Choroid plexus epithelial cell (primary cell): Measurements from ENCODE around the gene PTPRK.

Experiments
- DNase-seq: peaks from one replicate; pipeline ENCODE4 v3.0.0-alpha.2; 2010; ENCODE audit warnings: low read depth
- H3K4me3 ChIP-seq: 2 replicates; pipeline ENCODE4 v1.5.1; 2011; ENCODE audit warnings: low read depth, mild to moderate bottlenecking, control low read depth, low read length, moderate library complexity
- TF ChIP-seq, protein P1 (sequence below): conservative IDR thresholded peaks from 2 replicates; pipeline ENCODE4 v1.5.1; 2011; ENCODE audit warnings: low read depth, mild to moderate bottlenecking, control low read depth, inconsistent platforms, low read length, moderate library complexity

The PTPRK gene

DNA sequence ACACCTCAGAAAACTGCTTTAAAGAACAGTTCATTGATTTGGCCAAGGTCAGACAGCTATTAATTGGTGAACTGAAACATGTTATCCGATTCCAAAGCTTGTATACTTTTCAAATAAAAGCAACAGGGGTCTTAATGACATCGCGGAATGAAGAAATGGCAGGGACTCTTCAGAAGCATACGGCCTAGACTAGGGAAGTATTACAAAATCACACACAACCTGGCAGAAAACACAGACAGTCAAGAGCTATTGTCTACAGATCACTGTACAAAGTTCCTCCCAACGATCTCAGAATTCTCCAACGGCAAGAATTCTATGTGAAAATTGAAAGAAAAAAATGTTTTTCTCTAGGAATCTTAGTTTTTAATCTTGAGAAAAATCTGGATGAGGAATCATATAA lies 105.5 kb downstream of the PTPRK start:
- peak; percentile 10 for DNase-seq

DNA sequence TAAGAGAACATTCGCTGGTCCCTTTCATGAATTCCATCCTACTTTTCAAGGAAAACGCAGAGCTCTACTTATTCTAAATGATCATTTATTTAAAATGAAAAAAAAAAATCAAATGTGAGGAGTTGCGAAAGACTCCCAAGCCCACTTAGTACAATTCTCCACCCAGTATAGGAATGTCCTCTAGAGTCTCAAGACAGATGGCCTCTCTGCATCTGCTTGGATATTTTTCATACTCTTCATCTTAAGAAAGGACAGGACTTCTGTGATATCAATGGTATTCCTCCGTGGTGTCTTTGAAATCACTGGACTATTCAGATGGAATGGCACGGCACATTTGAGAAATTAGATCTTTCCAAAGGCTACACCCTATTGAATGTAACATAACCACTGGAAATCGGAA lies 107.1 kb downstream of the PTPRK start:
- no peak overlapping the region for H3K4me3 ChIP-seq
- TF ChIP-seq, protein P1, sequence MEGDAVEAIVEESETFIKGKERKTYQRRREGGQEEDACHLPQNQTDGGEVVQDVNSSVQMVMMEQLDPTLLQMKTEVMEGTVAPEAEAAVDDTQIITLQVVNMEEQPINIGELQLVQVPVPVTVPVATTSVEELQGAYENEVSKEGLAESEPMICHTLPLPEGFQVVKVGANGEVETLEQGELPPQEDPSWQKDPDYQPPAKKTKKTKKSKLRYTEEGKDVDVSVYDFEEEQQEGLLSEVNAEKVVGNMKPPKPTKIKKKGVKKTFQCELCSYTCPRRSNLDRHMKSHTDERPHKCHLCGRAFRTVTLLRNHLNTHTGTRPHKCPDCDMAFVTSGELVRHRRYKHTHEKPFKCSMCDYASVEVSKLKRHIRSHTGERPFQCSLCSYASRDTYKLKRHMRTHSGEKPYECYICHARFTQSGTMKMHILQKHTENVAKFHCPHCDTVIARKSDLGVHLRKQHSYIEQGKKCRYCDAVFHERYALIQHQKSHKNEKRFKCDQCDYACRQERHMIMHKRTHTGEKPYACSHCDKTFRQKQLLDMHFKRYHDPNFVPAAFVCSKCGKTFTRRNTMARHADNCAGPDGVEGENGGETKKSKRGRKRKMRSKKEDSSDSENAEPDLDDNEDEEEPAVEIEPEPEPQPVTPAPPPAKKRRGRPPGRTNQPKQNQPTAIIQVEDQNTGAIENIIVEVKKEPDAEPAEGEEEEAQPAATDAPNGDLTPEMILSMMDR: no peak

More for the DNA sequence above, 105.5 kb downstream of the PTPRK start:
- TF ChIP-seq, protein P1: no peak
- H3K4me3 ChIP-seq: no peak overlapping the region

DNA sequence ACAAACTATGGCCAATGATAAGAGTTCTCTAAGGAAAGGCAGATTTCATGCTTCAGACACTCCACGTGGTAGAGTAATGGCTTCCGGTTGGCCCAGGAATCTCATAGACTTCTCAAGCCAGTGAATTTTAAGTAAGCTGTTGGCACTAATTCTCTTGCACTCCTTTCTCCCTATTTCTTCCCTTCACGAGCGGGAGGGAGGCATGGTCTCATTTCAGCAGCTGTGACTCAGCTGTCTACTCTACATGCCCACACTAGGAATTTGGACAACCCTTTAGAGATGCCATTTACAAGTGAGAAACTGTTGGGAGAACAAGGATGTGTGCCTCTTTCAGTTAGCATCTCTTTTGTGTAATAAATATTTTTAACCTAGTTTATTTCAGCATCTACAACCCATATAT lies 107.7 kb downstream of the PTPRK start:
- TF ChIP-seq, protein P1: no peak
- H3K4me3 ChIP-seq: no peak overlapping the region
- no peak for DNase-seq

More for the DNA sequence above, 107.1 kb downstream of the PTPRK start:
- no peak for DNase-seq

DNA sequence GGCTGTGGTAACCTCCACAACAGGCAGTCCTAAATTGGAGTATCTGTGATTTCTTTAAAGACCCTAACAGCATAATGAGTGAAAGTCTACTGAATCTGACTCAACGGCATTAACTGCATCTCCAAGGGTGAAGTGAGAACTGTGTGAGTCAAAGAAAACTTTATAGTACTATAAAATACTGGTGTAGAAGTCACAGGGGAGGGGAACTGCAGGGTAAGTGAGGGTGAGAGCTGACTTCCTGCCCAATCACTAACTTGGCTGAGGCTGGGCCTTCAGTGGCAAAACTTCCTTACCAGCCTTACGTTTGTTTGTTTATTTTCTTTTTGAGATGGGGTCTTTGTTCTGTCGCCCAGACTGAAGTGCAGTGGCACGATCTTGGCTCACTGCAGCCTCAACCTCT lies 109.8 kb downstream of the PTPRK start:
- TF ChIP-seq, protein P1: no peak
- no peak for DNase-seq

DNA sequence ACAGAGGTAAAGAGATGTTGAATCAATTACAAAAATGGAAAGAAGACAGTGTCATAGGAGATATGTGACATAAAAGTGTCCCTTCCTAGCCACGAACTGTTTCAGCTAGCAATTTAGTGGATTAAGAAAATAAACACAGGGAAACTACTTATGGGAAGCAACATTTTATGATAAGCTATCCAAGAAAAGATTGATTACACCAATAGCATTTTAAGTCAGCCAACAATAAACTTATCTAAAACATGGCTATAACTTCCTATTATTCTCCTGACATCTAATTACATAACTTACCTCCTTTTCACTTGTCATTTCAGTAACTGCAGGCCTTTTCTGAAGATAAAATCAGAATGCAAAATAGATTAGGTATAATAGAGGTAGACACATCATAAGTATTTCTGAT lies 111.4 kb downstream of the PTPRK start:
- no peak for DNase-seq
- H3K4me3 ChIP-seq: no peak overlapping the region
- TF ChIP-seq, protein P1: no peak

More for the DNA sequence above, 109.8 kb downstream of the PTPRK start:
- H3K4me3 ChIP-seq: no peak overlapping the region

DNA sequence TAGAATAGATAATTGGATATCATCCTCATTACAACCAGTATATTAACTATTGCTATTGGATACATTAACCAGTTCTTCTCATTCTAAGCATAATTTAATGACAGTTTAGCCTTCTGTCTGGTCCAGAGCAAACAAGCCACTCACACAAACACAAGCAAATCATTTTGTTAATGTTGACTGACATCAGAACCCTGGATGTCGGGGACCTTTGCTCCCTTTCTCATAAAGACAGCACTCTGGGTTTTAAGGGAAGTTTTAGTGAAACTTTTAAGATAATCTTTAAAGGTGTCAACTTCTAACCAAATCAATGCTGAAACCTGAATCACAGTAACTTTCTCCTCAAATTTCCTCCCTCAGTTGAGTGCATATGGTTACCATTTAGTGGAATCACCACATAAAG lies 113.9 kb downstream of the PTPRK start:
- no peak overlapping the region for H3K4me3 ChIP-seq
- DNase-seq: no peak
- TF ChIP-seq, protein P1: no peak

DNA sequence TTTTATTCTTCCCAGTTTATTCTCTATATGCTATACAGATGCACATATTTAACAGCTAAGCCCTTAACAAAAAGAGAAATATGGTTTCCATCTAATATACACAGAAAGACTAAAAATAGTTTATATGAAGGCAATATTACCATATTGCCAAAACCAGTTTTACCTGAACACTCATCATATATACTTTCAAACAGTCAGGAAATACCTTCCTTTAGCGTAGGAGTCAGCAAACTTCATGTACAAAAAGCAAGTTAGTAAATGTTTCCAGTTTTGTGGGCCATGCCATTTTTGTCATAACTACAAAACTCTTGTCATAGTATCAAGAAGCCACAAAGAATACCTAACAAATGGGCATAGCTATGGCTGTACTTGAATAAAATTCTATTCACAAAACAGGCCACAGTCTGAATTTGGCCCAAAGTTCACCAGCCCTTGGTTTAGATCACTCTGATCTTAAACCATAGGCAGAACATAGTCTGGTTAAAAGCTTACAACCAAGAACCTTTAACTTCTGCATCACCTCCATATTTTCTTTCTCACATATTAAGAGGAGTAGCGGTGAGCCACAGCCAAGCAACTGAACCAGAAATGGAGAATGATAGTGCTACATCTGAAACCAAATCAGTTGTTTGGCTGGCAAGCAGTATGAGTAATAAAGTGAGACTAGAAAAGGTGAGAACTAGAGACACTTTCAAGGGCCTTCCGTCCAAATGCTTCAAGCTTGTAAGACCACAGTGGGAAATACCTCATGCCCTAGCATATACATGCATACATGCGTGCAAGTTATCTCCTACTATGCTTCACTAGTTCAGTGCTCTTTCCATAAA lies 116.6 kb downstream of the PTPRK start:
- no peak overlapping the region for H3K4me3 ChIP-seq
- no peak for DNase-seq
- TF ChIP-seq, protein P1: no peak
